Tibial artery (tissue), 4 donors: ENCODE results near the gene C1orf216.
A peak's percentile ranks its signal among the peaks of the same experiment; 100 is the strongest.
"Not testable (repeated sequence)": the region's sequence is repeated elsewhere in the genome, so short reads cannot be mapped to it uniquely, and the experiment has no call there.

Experiments used
- DNase-seq, 2 donors: peaks; one replicate each; pipeline ENCODE4 v3.0.0-alpha.2; 2019
- H3K27ac ChIP-seq, 2 donors: fragments of 200-600 bp; sonication (generic) in 1 of 2; 1 replicate in 1 of 2; 2 replicates in 1 of 2; pipeline ENCODE4 v1.5.1; 2018 to 2019; ENCODE audit warnings: mild to moderate bottlenecking in 1 of 2
- H3K27me3 ChIP-seq, 2 donors: fragments of 200-600 bp; sonication (generic) in 1 of 2; one replicate each; pipeline versions ENCODE4 v1.5.1 to v1.6.0; 2016 to 2019
- H3K36me3 ChIP-seq, 3 donors: fragments of 200-600 bp; sonication (generic) in 2 of 3; one replicate each; pipeline ENCODE4 v1.5.1; 2016 to 2019; ENCODE audit warnings: mild to moderate bottlenecking in 2 of 3
- H3K4me1 ChIP-seq, 4 donors: fragments of 200-600 bp; sonication (generic) in 2 of 4; 1 replicate in 3 of 4; 2 replicates in 1 of 4; pipeline ENCODE4 v1.5.1; 2016 to 2019
- H3K4me3 ChIP-seq, 2 donors: fragments of 200-600 bp; sonication (generic) in 1 of 2; 1 replicate in 1 of 2; 2 replicates in 1 of 2; pipeline ENCODE4 v1.5.1; 2018 to 2019; ENCODE audit warnings: mild to moderate bottlenecking in 2 of 2
- H3K9me3 ChIP-seq, 3 donors: fragments of 200-600 bp; sonication (generic) in 1 of 3; one replicate each; pipeline ENCODE4 v1.5.1; 2016 to 2019
- intact Hi-C: fragments of 100-400 bp; cut with DNase I; formaldehyde crosslinking; loops from one replicate; pipeline ENCODE4 v1.15.0; 2023; ENCODE audit warnings: low total_unique reads
- TF ChIP-seq, protein P1 (sequence below), 2 experiments: fragments of 200-600 bp in 1 of 2; fragments of 450-650 bp in 1 of 2; IDR thresholded peaks; one replicate each; pipeline ENCODE4 v1.5.1; 2017 to 2019; ENCODE audit warnings: antibody characterized with exemption in 2 of 2, mild to moderate bottlenecking in 1 of 2, moderate library complexity in 1 of 2

Gene C1orf216

GRCh38 chr1:35708952-35709351 lies 9.7 kb downstream of the C1orf216 start:
- intact Hi-C loops, result no loop called here
- Histone ChIP-seq H3K36me3 (peaks cover 0 to 15% (median 11%) of the 10 kb centered on the region in 3 donors), H3K27ac (no peak overlapping the region), H3K27me3 (peaks cover 0 to 33% of the 10 kb centered on the region in 2 donors), H3K9me3 (no peaks in the 10 kb centered on the region), H3K4me1 (peaks cover 0 to 17% (median 13%) of the 10 kb centered on the region in 4 donors), H3K4me3 (no peak overlapping the region)
- TF ChIP-seq, protein P1, sequence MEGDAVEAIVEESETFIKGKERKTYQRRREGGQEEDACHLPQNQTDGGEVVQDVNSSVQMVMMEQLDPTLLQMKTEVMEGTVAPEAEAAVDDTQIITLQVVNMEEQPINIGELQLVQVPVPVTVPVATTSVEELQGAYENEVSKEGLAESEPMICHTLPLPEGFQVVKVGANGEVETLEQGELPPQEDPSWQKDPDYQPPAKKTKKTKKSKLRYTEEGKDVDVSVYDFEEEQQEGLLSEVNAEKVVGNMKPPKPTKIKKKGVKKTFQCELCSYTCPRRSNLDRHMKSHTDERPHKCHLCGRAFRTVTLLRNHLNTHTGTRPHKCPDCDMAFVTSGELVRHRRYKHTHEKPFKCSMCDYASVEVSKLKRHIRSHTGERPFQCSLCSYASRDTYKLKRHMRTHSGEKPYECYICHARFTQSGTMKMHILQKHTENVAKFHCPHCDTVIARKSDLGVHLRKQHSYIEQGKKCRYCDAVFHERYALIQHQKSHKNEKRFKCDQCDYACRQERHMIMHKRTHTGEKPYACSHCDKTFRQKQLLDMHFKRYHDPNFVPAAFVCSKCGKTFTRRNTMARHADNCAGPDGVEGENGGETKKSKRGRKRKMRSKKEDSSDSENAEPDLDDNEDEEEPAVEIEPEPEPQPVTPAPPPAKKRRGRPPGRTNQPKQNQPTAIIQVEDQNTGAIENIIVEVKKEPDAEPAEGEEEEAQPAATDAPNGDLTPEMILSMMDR (IDR thresholded peaks at IDR 0.05), result no peak
- DNase-seq, result no peak

DNA sequence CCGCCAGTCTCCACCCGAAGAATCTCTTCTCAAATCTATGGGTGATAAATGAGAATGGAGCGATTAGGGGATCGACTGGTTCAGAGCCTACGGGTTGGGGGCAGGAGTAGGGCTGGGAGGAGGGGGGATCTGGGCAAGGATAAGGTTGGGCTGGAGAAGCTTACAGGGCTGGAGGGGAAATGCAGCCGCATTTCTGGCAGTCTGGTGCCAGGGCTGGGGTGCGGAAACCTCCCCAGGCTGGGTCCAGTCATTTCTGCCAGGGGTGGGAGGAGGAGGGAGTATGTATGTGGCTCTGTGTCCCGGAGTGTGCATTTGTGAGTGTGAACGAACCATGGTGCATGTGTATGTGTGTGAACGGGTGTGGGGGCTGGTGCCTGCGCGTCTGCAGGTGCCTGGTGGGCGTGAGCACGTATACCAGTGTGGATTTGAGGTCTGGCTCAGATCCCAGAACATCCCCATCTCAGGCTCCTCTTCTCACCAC lies 10.2 kb downstream of the C1orf216 start:
- no peaks in the 10 kb centered on the region for H3K9me3 ChIP-seq
- peak overlapping the region; percentile 28 to 53 for H3K4me3 ChIP-seq
- DNase-seq, result no peak
- peaks cover 0 to 35% of the 10 kb centered on the region in 2 donors for H3K27me3 ChIP-seq
- intact Hi-C loops, result no loop called here
- H3K27ac ChIP-seq, result no peak overlapping the region
- peaks cover 0 to 11% (median 6%) of the 10 kb centered on the region in 3 donors for H3K36me3 ChIP-seq
- TF ChIP-seq, protein P1 (IDR thresholded peaks at IDR 0.05), result no peak
- H3K4me1 ChIP-seq, result peaks cover 0 to 17% (median 13%) of the 10 kb centered on the region in 4 donors

GRCh38 chr1:35707601-35708440 lies 10.9 kb downstream of the C1orf216 start:
- Histone ChIP-seq H3K9me3 (no peaks in the 10 kb centered on the region), H3K27me3 (peaks cover 0 to 35% of the 10 kb centered on the region in 2 donors), H3K4me3 (peak overlapping the region; percentile 28 to 53), H3K27ac (no peak overlapping the region), H3K36me3 (peaks cover 0 to 10% (median 0%) of the 10 kb centered on the region in 3 donors), H3K4me1 (peaks cover 0 to 17% (median 13%) of the 10 kb centered on the region in 4 donors)
- TF ChIP-seq, protein P1 (IDR thresholded peaks at IDR 0.05), result no peak
- DNase-seq, result no peak
- intact Hi-C loops, result no loop called here

DNA sequence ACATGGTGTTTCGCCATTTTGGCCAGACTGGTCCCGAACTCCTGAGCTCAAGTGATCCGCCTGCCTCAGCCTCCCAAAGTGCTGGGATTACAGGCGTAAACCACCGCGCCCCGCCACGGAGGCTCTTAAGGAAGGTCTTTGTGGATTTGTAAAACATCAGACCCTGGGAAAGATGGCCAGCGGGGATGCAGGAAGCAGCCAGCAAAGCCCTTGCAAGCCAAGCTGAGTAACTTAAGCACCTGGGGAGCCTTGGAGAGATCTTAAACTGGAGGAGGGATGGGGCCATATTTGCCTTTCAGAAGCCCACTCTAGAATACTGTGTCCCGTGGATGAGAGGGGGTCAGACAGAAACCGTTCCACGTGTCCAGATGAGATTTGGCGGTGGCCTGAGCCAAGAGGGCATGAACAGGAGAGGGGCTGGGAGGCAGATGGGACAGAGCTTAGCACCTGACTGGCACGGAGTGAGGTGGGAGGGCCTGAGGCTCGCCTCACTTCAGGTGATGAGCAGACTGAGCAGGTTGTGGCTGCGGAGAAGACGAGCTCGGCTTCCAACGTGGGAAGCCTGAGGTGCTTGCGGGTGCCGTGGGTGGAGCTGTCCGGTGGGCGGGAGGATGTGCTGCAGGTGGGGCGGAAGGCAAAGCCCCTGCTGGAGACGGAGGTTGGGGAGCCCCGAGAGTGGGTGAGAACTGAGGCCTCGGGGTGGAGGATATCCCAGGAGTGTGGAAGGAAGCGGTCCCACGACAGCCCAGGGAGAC lies 11.7 kb downstream of the C1orf216 start:
- TF ChIP-seq, protein P1 (IDR thresholded peaks at IDR 0.05), result no peak
- peak overlapping the region in 1 of 2 donors; percentile 53 for H3K4me3 ChIP-seq
- peaks cover 0 to 10% (median 0%) of the 10 kb centered on the region in 3 donors for H3K36me3 ChIP-seq
- peaks cover 0 to 17% (median 13%) of the 10 kb centered on the region in 4 donors for H3K4me1 ChIP-seq
- no peak overlapping the region for H3K27ac ChIP-seq
- intact Hi-C loops, result no loop called here
- peaks cover 0 to 40% of the 10 kb centered on the region in 2 donors for H3K27me3 ChIP-seq
- DNase-seq, result no peak
- no peaks in the 10 kb centered on the region for H3K9me3 ChIP-seq

DNA sequence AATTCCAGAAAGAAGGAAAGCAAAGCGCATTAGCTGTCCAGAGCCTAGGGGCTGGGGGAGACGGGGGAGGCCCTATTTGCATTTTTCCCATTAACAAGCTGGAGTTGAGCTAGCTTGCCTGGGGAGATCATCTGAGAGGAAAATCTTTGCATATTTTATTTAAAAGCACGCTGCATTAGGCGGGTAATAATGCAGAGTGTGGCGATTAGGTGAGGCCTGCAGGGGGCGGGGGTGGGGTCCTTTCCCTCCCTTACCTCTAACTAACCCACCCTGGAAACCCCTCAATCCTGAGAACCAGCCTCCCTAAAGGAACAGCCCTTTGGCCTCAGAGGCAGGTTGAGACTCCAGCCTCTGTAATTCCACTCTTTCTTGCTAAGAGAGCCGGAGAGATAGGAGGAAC lies 16.2 kb downstream of the C1orf216 start:
- Histone ChIP-seq H3K9me3 (no peaks in the 10 kb centered on the region), H3K27me3 (peaks cover 0 to 40% of the 10 kb centered on the region in 2 donors), H3K36me3 (no peaks in the 10 kb centered on the region), H3K4me1 (peaks cover 0 to 3% (median 1%) of the 10 kb centered on the region in 4 donors), H3K27ac (no peak overlapping the region), H3K4me3 (no peak overlapping the region)
- DNase-seq, result no peak
- TF ChIP-seq, protein P1 (IDR thresholded peaks at IDR 0.05), result no peak
- intact Hi-C loops, result no loop called here

GRCh38 chr1:35699152-35699551 lies 19.5 kb downstream of the C1orf216 start:
- H3K4me3 ChIP-seq, intact Hi-C loops, H3K36me3 ChIP-seq, H3K4me1 ChIP-seq, H3K9me3 ChIP-seq, H3K27ac ChIP-seq, DNase-seq: not testable (repeated sequence)
- peaks cover 0 to 48% of the 10 kb centered on the region in 2 donors for H3K27me3 ChIP-seq
